ENCODE measurements around the gene ANKRD29.

Gene ANKRD29

DNA sequence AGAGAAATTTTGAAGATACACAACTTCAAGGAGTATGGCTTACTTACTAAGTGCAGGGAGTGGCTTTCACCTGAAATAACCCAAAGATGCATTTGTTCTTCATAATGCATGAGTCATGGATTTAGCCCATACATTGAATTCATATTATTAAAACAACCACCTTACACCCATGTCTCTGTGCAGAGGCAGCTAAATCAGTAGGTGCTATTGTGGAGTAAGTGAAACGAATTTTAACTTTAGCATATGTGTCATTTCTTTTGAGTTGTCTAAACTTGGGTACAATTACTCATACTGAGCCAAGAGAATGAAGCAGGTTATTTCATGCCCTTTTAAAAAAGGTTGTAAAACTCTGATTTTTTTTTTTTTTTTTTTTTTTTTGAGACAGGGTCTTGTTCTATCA lies 11.0 kb upstream of the ANKRD29 start:
- no peak for TF ChIP-seq CTCF (IDR thresholded peaks at IDR 0.05; ENCODE audit: low read depth, low read length, missing control alignments)

GRCh38 chr18:23671564-23671963 lies 8.9 kb upstream of the ANKRD29 start:
- no peak overlapping the region for H3K4me3 ChIP-seq (replicated peaks; ENCODE audit: low read depth, low read length)
- DNase-seq (ENCODE audit: extremely low read depth, low read depth), result no peak
- no peak for TF ChIP-seq CTCF (IDR thresholded peaks at IDR 0.05; ENCODE audit: low read depth, low read length, missing control alignments)

More for the DNA sequence above, 11.0 kb upstream of the ANKRD29 start:
- H3K4me3 ChIP-seq (replicated peaks; ENCODE audit: low read depth, low read length), result no peak overlapping the region
- no peak for DNase-seq (ENCODE audit: extremely low read depth, low read depth)

- DNase-seq (ENCODE audit: extremely low read depth, low read depth), result no peak
- no peak for TF ChIP-seq CTCF (IDR thresholded peaks at IDR 0.05; ENCODE audit: low read depth, low read length, missing control alignments)
- H3K4me3 ChIP-seq (replicated peaks; ENCODE audit: low read depth, low read length), result no peak overlapping the region
Measured at GRCh38 chr18:23669804-23670405, 7.2 kb upstream of the ANKRD29 start.

DNA sequence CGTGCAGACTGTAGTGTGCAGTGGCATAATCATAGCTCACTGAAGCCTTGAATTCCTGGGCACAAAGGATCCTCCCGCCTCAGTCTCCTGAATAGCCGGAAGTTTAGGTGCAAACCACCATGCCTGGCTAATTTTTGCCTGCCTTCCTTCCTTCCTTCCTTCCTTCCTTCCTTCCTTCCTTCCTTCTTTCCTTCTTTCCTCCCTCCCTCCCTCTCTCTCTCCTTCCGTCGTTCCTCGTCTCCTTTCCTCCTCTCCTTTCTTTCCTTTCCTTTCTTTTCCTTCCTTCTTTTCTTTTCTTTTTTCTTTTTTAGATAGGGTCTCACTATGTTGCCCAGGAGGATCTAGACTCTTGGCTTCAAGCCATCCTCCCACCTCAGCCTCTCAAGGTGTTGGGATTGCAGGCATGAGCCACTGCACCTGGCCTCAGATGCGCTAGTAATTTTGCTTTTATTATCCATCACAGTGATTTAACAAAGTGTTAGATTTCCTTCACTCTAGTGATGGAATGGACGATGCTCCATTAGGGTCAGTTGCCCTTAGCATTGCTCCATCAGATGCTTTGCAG lies 6.6 kb upstream of the ANKRD29 start:
- TF ChIP-seq CTCF (IDR thresholded peaks at IDR 0.05; ENCODE audit: low read depth, low read length, missing control alignments), result no peak
- H3K4me3 ChIP-seq (replicated peaks; ENCODE audit: low read depth, low read length), result no peak overlapping the region
- DNase-seq (ENCODE audit: extremely low read depth, low read depth), result no peak

DNA sequence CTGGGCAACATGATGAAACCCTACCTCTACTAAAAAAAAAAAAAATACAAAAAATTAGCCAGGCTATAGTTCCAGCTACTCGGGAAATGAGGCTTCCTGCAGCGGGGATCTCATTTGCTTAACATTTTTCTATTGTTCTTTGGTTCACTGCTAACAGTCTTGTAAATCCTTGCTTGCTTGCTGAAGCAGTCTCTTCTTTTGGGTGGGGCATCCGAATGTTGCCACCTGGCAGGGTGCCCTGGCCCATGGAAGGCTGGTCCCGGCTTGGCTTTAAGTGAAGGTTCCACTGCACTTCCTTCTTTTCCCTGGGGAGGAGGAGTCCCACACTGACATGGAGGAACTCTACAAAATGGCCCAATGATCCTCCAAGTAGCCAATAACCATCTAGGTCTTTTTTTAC lies 6.0 kb upstream of the ANKRD29 start:
- no peak overlapping the region for H3K4me3 ChIP-seq (replicated peaks; ENCODE audit: low read depth, low read length)
- no peak for TF ChIP-seq CTCF (IDR thresholded peaks at IDR 0.05; ENCODE audit: low read depth, low read length, missing control alignments)
- no peak for DNase-seq (ENCODE audit: extremely low read depth, low read depth)

DNA sequence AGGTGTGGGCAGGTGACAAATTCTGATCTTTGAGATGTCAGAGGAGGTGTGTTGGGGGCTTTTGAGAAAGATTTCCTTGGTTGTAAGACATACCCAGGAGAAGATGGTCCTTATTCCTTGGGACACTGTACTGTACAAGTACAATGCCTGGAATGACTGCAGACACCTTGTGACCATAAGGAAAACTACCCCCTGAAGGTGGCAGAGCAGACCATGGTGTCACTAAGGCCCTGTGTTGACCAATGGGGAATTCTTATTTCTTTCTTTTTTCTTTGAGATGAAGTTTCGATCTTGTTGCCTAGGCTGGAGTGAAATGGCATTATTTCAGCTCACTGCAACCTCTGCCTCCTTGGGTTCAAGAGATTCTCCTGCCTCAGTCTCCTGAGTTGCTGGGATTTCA lies 4.4 kb upstream of the ANKRD29 start:
- TF ChIP-seq CTCF (IDR thresholded peaks at IDR 0.05; ENCODE audit: low read depth, low read length, missing control alignments), result no peak
- no peak for DNase-seq (ENCODE audit: extremely low read depth, low read depth)
- no peak overlapping the region for H3K4me3 ChIP-seq (replicated peaks; ENCODE audit: low read depth, low read length)

- no peak for DNase-seq (ENCODE audit: extremely low read depth, low read depth)
- H3K4me3 ChIP-seq (replicated peaks; ENCODE audit: low read depth, low read length), result no peak overlapping the region
- TF ChIP-seq CTCF (IDR thresholded peaks at IDR 0.05; ENCODE audit: low read depth, low read length, missing control alignments), result no peak
Measured at GRCh38 chr18:23664674-23665073, 2.0 kb upstream of the ANKRD29 start.
